HG02571 (cell line): ENCODE measurements around the gene AFDN.

Experiments used
- ATAC-seq: cut with Tn5 transposase; IDR thresholded peaks from one replicate; pipeline ENCODE4 v1.9.1; 2021; ENCODE audit warnings: mild to moderate bottlenecking, moderate library complexity; ENCODE audit not compliant: unreplicated experiment

AFDN gene

GRCh38 chr6:167910652-167911051, 83.9 kb downstream of the AFDN start:
- ATAC-seq: no peak

GRCh38 chr6:167912494-167912893, 85.8 kb downstream of the AFDN start:
- ATAC-seq: no peak

- ATAC-seq: no peak
Observed at GRCh38 chr6:167913699-167914098, 87.0 kb downstream of the AFDN start.

- ATAC-seq: no peak
Observed at GRCh38 chr6:167915139-167915538, 88.4 kb downstream of the AFDN start.

- no peak for ATAC-seq
Observed at GRCh38 chr6:167917551-167918154, 90.9 kb downstream of the AFDN start.

- ATAC-seq: no peak
Observed at GRCh38 chr6:167918548-167919278, 92.0 kb downstream of the AFDN start.

GRCh38 chr6:167919349-167919748, 92.6 kb downstream of the AFDN start:
- ATAC-seq: no peak

- ATAC-seq: no peak
Observed at GRCh38 chr6:167920165-167920564, 93.5 kb downstream of the AFDN start.

GRCh38 chr6:167921831-167922230, 95.1 kb downstream of the AFDN start:
- no peak for ATAC-seq

GRCh38 chr6:167925026-167925425, 98.3 kb downstream of the AFDN start:
- no peak for ATAC-seq

- no peak for ATAC-seq
Observed at GRCh38 chr6:167927246-167927645, 100.5 kb downstream of the AFDN start.

- ATAC-seq: no peak
Observed at GRCh38 chr6:167928111-167928510, 101.4 kb downstream of the AFDN start.

- ATAC-seq: no peak
Observed at GRCh38 chr6:167930295-167930694, 103.6 kb downstream of the AFDN start.

- ATAC-seq: no peak
Observed at GRCh38 chr6:167932468-167933276, 106.0 kb downstream of the AFDN start.

GRCh38 chr6:167933290-167933689, 106.6 kb downstream of the AFDN start:
- no peak for ATAC-seq

GRCh38 chr6:167933847-167934246, 107.1 kb downstream of the AFDN start:
- no peak for ATAC-seq

GRCh38 chr6:167934426-167934864, 107.7 kb downstream of the AFDN start:
- no peak for ATAC-seq

GRCh38 chr6:167936051-167936450, 109.3 kb downstream of the AFDN start:
- ATAC-seq: no peak

GRCh38 chr6:167937301-167937700, 110.6 kb downstream of the AFDN start:
- no peak for ATAC-seq

GRCh38 chr6:167937948-167938911, 111.5 kb downstream of the AFDN start:
- no peak for ATAC-seq

GRCh38 chr6:167941822-167942221, 115.1 kb downstream of the AFDN start:
- no peak for ATAC-seq
